DMS53 treated with DMSO at 0.1 percent for 48 hours (cell line): ENCODE measurements around the gene PARP4.
"Not testable (repeated sequence)": the region's sequence is repeated elsewhere in the genome, so short reads cannot be mapped to it uniquely, and the experiment has no call there.

Experiments
- DNase-seq: peaks from one replicate; lab custom pipeline; 2025; ENCODE audit not compliant: unreplicated experiment; lab: John Stamatoyannopoulos, UW

The PARP4 gene

GRCh38 chr13:24380227-24380626 lies 132.4 kb downstream of the PARP4 start:
- DNase-seq = not testable (repeated sequence)

DNA sequence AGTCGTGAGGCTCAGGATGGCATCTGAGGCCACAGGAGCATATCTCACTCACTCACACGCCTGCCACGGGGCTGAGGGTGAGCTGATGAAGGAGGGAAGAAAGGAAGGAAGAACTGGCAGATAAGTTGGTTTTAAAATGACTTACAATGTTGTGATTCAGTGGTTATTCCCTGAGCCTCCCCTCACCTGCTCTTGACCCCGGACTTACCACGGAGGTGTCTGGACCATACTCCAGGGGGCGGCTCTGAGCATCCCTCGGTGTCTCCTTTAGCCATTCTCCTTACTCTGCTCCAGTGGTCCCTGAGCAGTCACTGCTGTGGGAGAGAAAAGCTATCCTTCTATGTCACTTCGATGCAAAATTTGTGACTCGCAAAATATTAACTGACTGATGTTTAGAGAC lies 141.3 kb downstream of the PARP4 start:
- DNase-seq = not testable (repeated sequence)
